Right lung (tissue), 10 donors: Measurements from ENCODE around the gene FAM217A. TPM values are rescaled to one million over a fixed set of nuclear protein-coding genes. Genes with fewer than 3 reads are reported as not detected.
"Not testable (repeated sequence)": the region's sequence is repeated elsewhere in the genome, so short reads cannot be mapped to it uniquely, and the experiment has no call there.

Experiments
- DNase-seq, 2 donors: peaks; one replicate each; pipeline ENCODE4 v3.0.0-alpha.2; 2013
- long read RNA-seq, 8 donors: transcript quantifications; one replicate each; lab custom pipeline, GENCODE V29; 2026
- polyA plus RNA-seq, 5 donors: library from polyadenylated mRNA; unstranded; fragments of 120-200 nt; gene quantifications; one replicate each; pipeline versions ENCODE4 v1.2.1 to v1.2.3, GENCODE V29; 2013; ENCODE audit warnings: inconsistent platforms in 1 of 5, low replicate concordance in 1 of 5; ENCODE audit not compliant: insufficient read length in 5 of 5, insufficient read depth in 1 of 5

The FAM217A gene
- 1 to 10 TPM in 4 of 5 donors, under 1 TPM in 1; 1.00 to 2.5 (median 2.1) TPM for polyA plus RNA-seq
- long read RNA-seq, donor 1, result 0 reads
- long read RNA-seq, donor 2, result 0 reads
- long read RNA-seq, donor 3, partial matches to known transcripts, result 274 of 289 reads
- long read RNA-seq, donor 3, other reads (novel, unspliced or antisense), result 15 of 289 reads
- long read RNA-seq, donor 4, result 0 reads
- long read RNA-seq, donor 5, partial matches to known transcripts, result 38 of 38 reads
- long read RNA-seq, donor 5, other reads (novel, unspliced or antisense), result 0 of 38 reads
- long read RNA-seq, donor 6, result 0 reads
- long read RNA-seq, donor 7, result 0 reads
- long read RNA-seq, donor 8, result 0 reads

DNA sequence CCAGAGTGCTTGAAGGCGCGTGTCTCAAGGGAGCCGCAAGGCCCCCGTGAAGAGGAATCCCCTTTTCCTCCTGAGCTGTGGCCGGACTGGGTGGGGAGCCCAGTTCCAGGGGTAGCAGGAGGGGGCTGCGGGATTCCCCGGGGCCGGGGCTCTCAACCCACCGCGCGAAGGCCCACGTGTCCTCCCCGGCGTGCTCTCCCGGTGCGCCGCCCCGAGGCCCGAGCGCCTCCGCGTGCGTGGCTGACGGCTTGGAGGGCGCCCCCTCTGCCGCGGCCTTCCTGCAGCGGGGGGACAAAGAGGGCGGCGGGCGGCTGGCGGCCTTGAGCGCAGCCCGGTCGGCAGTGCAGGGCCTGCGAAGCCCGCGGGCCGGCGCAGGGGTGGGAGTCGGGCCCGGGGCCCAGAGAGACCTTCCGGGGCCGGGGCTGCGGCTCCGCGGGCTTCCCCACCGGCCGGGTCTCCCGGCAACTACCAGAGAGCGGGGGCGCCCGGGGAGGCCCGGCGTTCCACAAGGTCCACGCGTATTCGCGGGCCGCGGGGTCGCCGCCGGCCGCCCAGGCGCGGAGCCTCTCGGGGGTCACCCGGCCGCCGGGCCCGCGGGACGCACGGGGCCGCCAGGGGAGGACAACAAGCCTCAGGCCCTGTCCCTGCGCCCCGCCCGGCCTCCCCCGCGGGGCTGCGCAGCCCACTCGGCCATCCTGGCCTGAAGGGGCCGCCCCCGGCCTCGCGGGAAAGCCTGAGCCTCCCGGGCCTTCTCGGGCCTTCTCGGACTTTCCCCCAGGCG is at the start of gene FAM217A:
Gene FAM217A, minus strand, starts transcription at position 447 of the 781 bp plus-strand sequence. CDS start 1,723 bp downstream, outside the sequence.
- DNase-seq, result no peak

GRCh38 chr6:4128072-4128471 is 49.1 kb upstream of the FAM217A start:
- no peak for DNase-seq

- DNase-seq, result no peak
Measured at GRCh38 chr6:4125933-4126864, 47.3 kb upstream of the FAM217A start.

DNA sequence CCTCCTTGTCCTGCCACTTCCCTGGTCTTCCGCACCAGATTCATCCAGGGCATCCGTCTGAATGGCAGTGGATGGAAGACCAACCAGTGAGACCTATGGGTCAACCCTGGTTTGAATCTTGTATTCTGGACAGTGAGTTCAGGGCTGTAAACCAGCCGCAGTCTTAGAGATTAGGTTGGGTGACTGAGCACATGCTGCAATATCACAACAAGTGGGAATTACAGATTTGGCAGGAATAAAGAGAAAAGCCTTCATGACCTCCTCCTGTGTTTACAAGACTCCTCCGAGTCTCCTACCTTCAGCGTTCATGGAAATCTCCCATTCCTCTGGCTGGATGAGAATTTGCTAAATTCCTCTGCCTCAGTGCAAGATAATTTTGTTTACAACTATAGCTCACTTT is 46.6 kb upstream of the FAM217A start:
- no peak for DNase-seq

DNA sequence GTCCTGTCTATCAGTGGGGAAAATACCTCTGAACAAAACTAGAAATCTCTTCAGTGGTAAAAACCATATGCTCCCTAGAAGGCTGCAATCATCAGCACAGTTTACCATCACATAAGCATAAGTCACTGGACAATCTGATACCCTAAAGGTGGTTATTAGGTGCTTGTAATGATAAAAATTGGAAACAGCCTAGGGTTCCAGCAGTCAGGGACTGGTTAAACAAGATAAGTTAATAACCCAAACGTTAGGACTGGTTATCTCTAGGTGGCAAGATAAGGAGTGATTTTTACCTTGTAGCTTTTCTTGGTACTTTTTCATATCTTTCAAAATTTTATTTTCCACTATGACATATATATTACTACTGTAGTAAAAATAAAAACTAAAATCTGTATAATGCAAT is 45.4 kb upstream of the FAM217A start:
- no peak for DNase-seq

GRCh38 chr6:4115741-4116140 is 36.8 kb upstream of the FAM217A start:
- no peak for DNase-seq

DNA sequence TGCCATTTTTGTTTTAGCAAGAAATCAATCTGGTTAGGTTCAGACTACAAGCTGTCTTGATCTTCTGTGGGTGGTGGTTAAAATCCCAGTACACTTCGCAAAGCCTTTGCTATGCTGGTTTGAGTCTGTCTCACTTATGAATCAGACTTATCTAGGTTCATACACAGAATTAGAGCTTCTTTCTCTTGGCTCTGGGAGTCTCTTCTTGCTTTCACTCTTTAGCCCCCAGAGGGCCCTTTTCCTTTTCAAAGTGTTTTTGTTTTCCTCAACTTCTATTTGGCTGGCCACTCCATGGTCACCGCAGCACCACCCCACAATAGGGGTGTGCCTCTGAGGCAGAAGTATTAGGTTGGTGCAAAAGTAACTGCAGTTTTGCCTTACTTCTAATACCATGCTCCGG is 35.2 kb upstream of the FAM217A start:
- no peak for DNase-seq

GRCh38 chr6:4113649-4114048 is 34.7 kb upstream of the FAM217A start:
- no peak for DNase-seq

DNA sequence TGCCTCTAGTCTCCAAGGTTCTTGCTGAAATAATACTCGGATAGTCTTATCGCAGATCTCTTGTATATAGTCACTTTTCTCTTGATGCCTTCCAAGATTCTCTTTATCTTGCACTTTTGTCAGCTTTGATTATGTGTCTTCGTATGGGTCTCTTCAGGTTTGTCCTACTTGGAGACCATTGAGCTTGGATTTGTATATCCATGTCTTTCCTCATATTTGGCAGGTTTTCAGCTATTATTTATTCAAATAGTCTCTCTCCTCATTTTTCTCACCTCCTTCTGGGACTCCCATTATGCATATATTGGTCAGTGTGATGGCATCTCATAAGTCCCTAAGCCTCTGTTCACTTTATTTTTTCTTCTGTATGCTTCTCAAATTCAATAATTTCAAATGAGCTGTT is 33.4 kb upstream of the FAM217A start:
- DNase-seq, result no peak

DNA sequence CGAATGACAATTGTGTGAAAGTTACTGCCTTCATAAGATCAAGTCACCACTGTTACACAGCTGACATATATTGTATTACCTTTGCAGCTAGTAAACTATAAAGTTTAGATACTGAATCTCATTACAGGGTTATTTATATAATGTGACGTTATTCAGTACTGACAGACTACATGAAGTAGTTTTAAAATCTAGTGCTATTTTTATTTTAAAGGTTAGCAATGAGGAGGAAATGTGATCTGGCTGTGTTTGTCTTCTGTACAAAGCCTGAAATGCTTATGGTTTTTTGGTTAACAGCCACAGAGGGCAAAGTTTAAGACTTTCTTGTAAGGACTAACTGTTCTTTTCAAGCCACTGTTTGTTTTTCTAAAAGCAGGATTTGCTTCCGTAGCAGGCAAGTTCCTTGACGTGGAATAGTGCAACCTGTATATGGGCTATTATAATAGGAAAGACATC is 30.5 kb upstream of the FAM217A start:
- DNase-seq, result not testable (repeated sequence)

- no peak for DNase-seq
Measured at GRCh38 chr6:4108561-4109093, 29.7 kb upstream of the FAM217A start.

- DNase-seq, result no peak
Measured at GRCh38 chr6:4107873-4108272, 28.9 kb upstream of the FAM217A start.

GRCh38 chr6:4105980-4106536 is 27.1 kb upstream of the FAM217A start:
- no peak for DNase-seq

DNA sequence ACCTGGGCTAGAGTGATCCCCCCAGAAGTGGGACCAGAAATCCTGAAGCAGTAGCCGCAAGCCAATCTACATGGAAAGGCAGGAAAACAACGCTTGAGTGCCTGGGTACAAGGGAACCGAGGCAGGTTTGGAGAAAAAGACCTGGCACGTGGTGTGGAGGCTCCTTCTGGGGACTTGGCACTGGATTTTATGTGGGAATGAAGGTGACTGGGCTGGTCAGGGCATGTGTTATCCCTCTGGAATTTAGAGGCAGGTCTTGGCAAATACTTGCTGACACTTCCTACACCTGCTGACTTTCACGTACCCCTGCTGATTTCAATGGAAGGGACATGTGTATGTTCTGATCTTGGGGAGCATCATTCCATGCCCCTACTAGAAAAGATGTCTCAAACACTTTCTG is 25.0 kb upstream of the FAM217A start:
- DNase-seq, result no peak

GRCh38 chr6:4102687-4103244 is 23.8 kb upstream of the FAM217A start:
- DNase-seq, result no peak

DNA sequence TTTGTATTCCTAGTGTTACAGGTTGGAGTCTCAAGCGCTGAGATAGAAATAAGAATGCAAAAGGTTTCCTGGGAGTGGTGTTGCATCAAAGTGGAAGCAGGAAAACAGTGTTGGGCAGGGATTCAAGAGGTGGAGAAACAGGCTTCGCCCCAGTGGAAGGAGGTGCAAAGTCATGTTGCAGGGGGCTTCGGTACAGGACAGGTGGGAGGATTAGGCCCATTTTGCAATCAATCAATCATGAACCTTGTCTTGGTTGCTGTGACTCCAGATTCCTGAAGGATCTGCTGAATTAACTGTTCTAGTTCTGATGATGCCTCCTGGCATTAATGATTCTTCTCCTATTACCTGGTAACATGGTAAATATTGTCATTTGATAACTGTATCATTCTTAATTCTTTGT is 22.4 kb upstream of the FAM217A start:
- DNase-seq, result no peak

- DNase-seq, result no peak
Measured at GRCh38 chr6:4100655-4101054, 21.7 kb upstream of the FAM217A start.

- no peak for DNase-seq
Measured at GRCh38 chr6:4093288-4093687, 14.4 kb upstream of the FAM217A start.

DNA sequence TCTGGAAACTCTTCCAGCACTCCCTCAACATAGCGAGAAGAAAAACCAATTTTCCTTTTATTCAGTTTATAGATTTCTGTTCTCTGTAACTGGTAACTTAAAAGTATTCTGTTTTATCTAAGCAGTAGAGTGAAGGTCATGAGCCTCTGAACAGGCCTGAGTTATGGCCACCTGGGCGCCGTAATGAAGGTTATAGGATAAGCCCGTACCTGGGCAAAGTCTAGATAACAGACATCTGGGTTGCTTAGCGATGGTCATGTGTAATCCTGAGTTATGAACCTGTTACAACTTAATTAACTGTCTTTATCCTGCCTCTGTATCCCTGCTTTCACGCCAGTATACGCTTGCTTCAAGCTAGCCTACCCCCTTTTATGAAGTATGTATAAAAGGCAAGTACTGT is 13.0 kb upstream of the FAM217A start:
- DNase-seq, result no peak

GRCh38 chr6:4090043-4090442 is 11.1 kb upstream of the FAM217A start:
- not testable (repeated sequence) for DNase-seq

DNA sequence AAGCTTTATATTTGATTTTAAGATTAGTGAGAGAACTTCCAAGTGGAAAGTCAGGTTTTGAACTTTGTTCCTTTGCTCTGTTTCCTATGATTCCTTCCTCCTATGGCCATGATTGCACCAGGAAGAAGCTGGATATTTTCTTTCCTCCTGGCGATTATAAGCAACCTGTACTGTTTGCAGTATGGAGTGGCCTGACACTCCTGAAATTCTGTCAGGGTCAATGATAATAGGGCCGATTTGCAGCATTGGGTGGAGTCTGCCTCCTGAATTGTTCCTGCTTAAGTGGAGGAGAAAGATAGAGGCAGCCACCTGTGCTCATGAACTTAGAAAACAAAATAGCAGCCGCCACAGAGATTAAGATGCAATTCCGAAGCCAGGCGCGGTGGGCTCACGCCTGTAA is 9.8 kb upstream of the FAM217A start:
- no peak for DNase-seq
